ENCODE measurements around the gene HTATIP2. TPM values are rescaled to one million over a fixed set of nuclear protein-coding genes. Genes with fewer than 3 reads are reported as not detected.

The HTATIP2 gene
- total RNA-seq, 1 experiment from 2014 or later = 48.3 TPM

DNA sequence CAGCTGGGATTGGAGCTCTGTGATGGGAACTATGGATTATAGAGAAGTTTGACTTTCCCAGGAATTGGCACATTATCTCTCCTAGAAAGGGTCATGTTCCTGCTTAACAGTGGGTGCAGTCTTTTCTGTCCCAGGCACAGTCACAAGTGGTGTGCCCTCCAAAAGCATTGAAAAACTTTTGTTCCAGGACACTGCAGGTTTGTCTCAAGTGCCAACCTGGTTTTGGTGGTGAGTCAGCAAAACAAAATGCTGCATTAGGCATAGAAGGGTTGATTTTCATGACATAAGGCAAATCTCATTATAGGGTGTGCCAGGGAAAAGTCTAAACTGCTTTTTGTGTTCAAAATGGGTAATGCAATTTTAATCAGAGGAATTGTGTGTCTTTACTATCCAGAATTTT is 4.9 kb downstream of the HTATIP2 start:
- intact Hi-C loops (cut with micrococcal nuclease) = no loop called here
- Histone ChIP-seq H3K79me2 (ENCODE audit: low read length) (peaks cover 50% of the 10 kb centered on the region), H3F3A (ENCODE audit: low read length, unreplicated experiment) (peaks cover 11% of the 10 kb centered on the region), H3K27me3 (ENCODE audit: low read length) (no peaks in the 10 kb centered on the region), H3K9me3 (ENCODE audit: low read length) (no peaks in the 10 kb centered on the region), H2AFZ (ENCODE audit: low read length) (no peak overlapping the region), H3K9ac (ENCODE audit: low read length) (peak overlapping the region; percentile 88), H3K36me3 (ENCODE audit: low read depth, low read length) (0 out of 2 replicates have a peak, but pooled peaks cover 5% of the 10 kb centered on the region), H3K9me2 (replicated peaks; ENCODE audit: low read length) (no peaks in the 10 kb centered on the region), H4K20me1 (ENCODE audit: low read length) (no peaks in the 10 kb centered on the region), H3K4me2 (ENCODE audit: low read length) (peak overlapping the region; percentile 73), H3K27ac (ENCODE audit: low read length) (peak overlapping the region; percentile 98), H3K4me3 (ENCODE audit: low read length) (peak overlapping the region; percentile 45), H3K4me1 (ENCODE audit: insufficient read depth, low read length) (peaks cover 59% of the 10 kb centered on the region)
- TF ChIP-seq EZH2 (IDR thresholded peaks at IDR 0.05; ENCODE audit: low read length, unreplicated experiment) (no peak), EZH2phosphoT487 (IDR thresholded peaks at IDR 0.05; ENCODE audit: borderline replicate concordance, low read length) (no peak)
- TF ChIP-seq, protein P1, sequence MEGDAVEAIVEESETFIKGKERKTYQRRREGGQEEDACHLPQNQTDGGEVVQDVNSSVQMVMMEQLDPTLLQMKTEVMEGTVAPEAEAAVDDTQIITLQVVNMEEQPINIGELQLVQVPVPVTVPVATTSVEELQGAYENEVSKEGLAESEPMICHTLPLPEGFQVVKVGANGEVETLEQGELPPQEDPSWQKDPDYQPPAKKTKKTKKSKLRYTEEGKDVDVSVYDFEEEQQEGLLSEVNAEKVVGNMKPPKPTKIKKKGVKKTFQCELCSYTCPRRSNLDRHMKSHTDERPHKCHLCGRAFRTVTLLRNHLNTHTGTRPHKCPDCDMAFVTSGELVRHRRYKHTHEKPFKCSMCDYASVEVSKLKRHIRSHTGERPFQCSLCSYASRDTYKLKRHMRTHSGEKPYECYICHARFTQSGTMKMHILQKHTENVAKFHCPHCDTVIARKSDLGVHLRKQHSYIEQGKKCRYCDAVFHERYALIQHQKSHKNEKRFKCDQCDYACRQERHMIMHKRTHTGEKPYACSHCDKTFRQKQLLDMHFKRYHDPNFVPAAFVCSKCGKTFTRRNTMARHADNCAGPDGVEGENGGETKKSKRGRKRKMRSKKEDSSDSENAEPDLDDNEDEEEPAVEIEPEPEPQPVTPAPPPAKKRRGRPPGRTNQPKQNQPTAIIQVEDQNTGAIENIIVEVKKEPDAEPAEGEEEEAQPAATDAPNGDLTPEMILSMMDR (conservative IDR thresholded peaks at IDR 0.05; ENCODE audit: low read depth, low read length) = no peak
- ATAC-seq (peak; percentile 49), DNase-seq (peak; percentile 77)
- POLR2A ChIA-PET (ENCODE audit: unreplicated experiment) = interaction anchor here (0.6 kb wide), 1 partner anchor 120 kb away, joined by 4 read pairs; no protein-coding TSS in a partner anchor
- CTCF ChIA-PET = no interaction called here
- no TSS peak for BruUV-seq (replicated peaks)

DNA sequence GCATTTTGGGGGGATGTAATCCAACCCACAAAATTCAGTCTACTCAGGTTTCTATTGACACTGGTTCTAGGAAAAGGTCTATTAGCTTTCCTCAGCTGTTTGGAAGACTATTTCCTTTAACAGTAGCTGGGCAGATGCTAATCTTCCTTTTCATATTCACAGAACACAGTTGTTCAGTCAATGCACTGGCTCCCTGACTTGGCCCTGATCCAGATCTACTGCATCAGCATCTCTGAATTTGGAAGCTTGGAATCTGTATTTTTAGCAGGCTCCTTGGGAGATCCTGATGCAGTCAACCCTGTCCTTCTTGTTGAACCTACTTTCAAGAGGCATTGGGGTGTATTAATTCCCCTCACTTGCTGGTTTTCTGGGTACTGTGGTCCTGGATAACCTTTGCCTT is 6.3 kb downstream of the HTATIP2 start:
- Histone ChIP-seq H4K20me1 (ENCODE audit: low read length) (no peaks in the 10 kb centered on the region), H3K4me2 (ENCODE audit: low read length) (no peak overlapping the region), H3K9me2 (replicated peaks; ENCODE audit: low read length) (no peaks in the 10 kb centered on the region), H3K4me3 (ENCODE audit: low read length) (no peak overlapping the region), H3K27me3 (ENCODE audit: low read length) (no peaks in the 10 kb centered on the region), H3K9ac (ENCODE audit: low read length) (no peak overlapping the region), H3K27ac (ENCODE audit: low read length) (peak overlapping the region; percentile 98), H3F3A (ENCODE audit: low read length, unreplicated experiment) (peaks cover 11% of the 10 kb centered on the region), H3K79me2 (ENCODE audit: low read length) (peaks cover 37% of the 10 kb centered on the region), H3K36me3 (ENCODE audit: low read depth, low read length) (0 out of 2 replicates have a peak, but pooled peaks cover 5% of the 10 kb centered on the region), H3K9me3 (ENCODE audit: low read length) (no peaks in the 10 kb centered on the region), H3K4me1 (ENCODE audit: insufficient read depth, low read length) (peaks cover 61% of the 10 kb centered on the region), H2AFZ (ENCODE audit: low read length) (no peak overlapping the region)
- no TSS peak for BruUV-seq (replicated peaks)
- ChIA-PET POLR2A (ENCODE audit: unreplicated experiment) (interaction anchor here (0.6 kb wide), 1 partner anchor 24 kb away, joined by 4 read pairs; no protein-coding TSS in a partner anchor), CTCF (no interaction called here)
- intact Hi-C loops (cut with micrococcal nuclease) = no loop called here
- ATAC-seq (no peak), DNase-seq (no peak)
- TF ChIP-seq, protein P1 (conservative IDR thresholded peaks at IDR 0.05; ENCODE audit: low read depth, low read length) = no peak
- TF ChIP-seq EZH2phosphoT487 (IDR thresholded peaks at IDR 0.05; ENCODE audit: borderline replicate concordance, low read length) (no peak), EZH2 (IDR thresholded peaks at IDR 0.05; ENCODE audit: low read length, unreplicated experiment) (no peak)

DNA sequence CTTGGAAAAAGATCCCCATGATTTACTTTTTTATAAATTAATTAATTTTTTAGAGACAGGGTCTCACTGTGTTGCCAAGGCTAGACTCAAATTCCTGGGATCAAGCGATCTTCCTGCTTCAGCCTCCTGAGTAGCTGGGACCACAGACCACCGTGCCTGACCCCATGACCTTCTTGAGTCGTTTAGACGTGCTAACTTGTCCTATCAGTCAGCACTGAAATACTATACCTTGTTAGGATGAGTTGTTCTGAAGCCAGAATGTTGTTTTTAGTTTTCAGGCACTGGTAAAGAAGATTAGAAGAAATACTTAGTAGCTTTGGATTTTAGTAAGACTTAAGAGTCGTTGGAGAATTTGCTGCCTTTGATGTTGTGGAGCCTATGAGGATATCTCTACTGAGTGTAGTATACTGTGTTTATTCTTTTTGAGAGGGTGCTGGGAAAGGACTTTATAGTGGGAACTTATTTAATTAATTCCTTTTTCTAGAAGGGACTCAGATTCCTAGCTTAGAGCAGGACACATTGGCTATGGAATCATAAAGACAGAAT is 8.6 kb downstream of the HTATIP2 start:
- intact Hi-C loops (cut with micrococcal nuclease) = no loop called here
- no peaks in the 10 kb centered on the region for H3K9me2 ChIP-seq (replicated peaks; ENCODE audit: low read length)
- peaks cover 42% of the 10 kb centered on the region for H3K4me1 ChIP-seq (ENCODE audit: insufficient read depth, low read length)
- no peak overlapping the region for H3K9ac ChIP-seq (ENCODE audit: low read length)
- H3K4me2 ChIP-seq (ENCODE audit: low read length) = no peak overlapping the region
- ChIA-PET CTCF (interaction anchor here (1.1 kb wide), 1 partner anchor 18 kb away, joined by 3 read pairs; no protein-coding TSS in a partner anchor), POLR2A (ENCODE audit: unreplicated experiment) (no interaction called here)
- no peaks in the 10 kb centered on the region for H3K9me3 ChIP-seq (ENCODE audit: low read length)
- no peak overlapping the region for H2AFZ ChIP-seq (ENCODE audit: low read length)
- H3K27ac ChIP-seq (ENCODE audit: low read length) = no peak overlapping the region
- H3K4me3 ChIP-seq (ENCODE audit: low read length) = no peak overlapping the region
- no peak for DNase-seq
- no TSS peak for BruUV-seq (replicated peaks)
- H3K36me3 ChIP-seq (ENCODE audit: low read depth, low read length) = 0 out of 2 replicates have a peak, but pooled peaks cover 5% of the 10 kb centered on the region
- no peak for ATAC-seq
- TF ChIP-seq, protein P1 (conservative IDR thresholded peaks at IDR 0.05; ENCODE audit: low read depth, low read length) = no peak
- no peaks in the 10 kb centered on the region for H3K27me3 ChIP-seq (ENCODE audit: low read length)
- H4K20me1 ChIP-seq (ENCODE audit: low read length) = no peaks in the 10 kb centered on the region
- H3K79me2 ChIP-seq (ENCODE audit: low read length) = peaks cover 21% of the 10 kb centered on the region
- peaks cover 7% of the 10 kb centered on the region for H3F3A ChIP-seq (ENCODE audit: low read length, unreplicated experiment)
